Mucosa of stomach (tissue), 1 donor: ENCODE results near the gene SLC44A1.

Experiments
- H3K27me3 ChIP-seq: one replicate; pipeline ENCODE4 v1.7.0; 2013; ENCODE audit warnings: mild to moderate bottlenecking, low read length; ENCODE audit not compliant: control insufficient read depth, insufficient read depth
- H3K36me3 ChIP-seq: one replicate; pipeline ENCODE4 v1.7.0; 2013; ENCODE audit warnings: low read length; ENCODE audit not compliant: control insufficient read depth, insufficient read depth
- H3K4me1 ChIP-seq: one replicate; pipeline ENCODE4 v1.7.0; 2013; ENCODE audit warnings: mild to moderate bottlenecking, low read length; ENCODE audit not compliant: control insufficient read depth, insufficient read depth
- H3K4me3 ChIP-seq: one replicate; pipeline ENCODE4 v1.7.0; 2013; ENCODE audit warnings: low read length
- H3K9ac ChIP-seq: one replicate; pipeline ENCODE4 v1.7.0; 2013; ENCODE audit warnings: mild to moderate bottlenecking, low read length, moderate library complexity
- H3K9me3 ChIP-seq: one replicate; pipeline ENCODE4 v1.7.0; 2013; ENCODE audit warnings: mild to moderate bottlenecking, low read length, moderate library complexity; ENCODE audit not compliant: control insufficient read depth
- donor health status: Pancreatic carcinoma.

Gene SLC44A1

GRCh38 chr9:105331160-105331559 is 86.7 kb downstream of the SLC44A1 start:
- H3K27me3 ChIP-seq, result no peaks in the 10 kb centered on the region
- no peak overlapping the region for H3K4me3 ChIP-seq
- no peak overlapping the region for H3K9ac ChIP-seq
- no peaks in the 10 kb centered on the region for H3K9me3 ChIP-seq
- H3K36me3 ChIP-seq, result no peaks in the 10 kb centered on the region
- H3K4me1 ChIP-seq, result peaks cover 29% of the 10 kb centered on the region

- peaks cover 29% of the 10 kb centered on the region for H3K4me1 ChIP-seq
- no peaks in the 10 kb centered on the region for H3K36me3 ChIP-seq
- H3K27me3 ChIP-seq, result no peaks in the 10 kb centered on the region
These were observed 87.3 kb downstream of the SLC44A1 start for GRCh38 chr9:105331755-105332154.

GRCh38 chr9:105332471-105332870 is 88.0 kb downstream of the SLC44A1 start:
- H3K36me3 ChIP-seq, result no peaks in the 10 kb centered on the region
- H3K27me3 ChIP-seq, result no peaks in the 10 kb centered on the region
- no peak overlapping the region for H3K4me3 ChIP-seq
- H3K9me3 ChIP-seq, result no peaks in the 10 kb centered on the region
- H3K4me1 ChIP-seq, result peaks cover 29% of the 10 kb centered on the region
- H3K9ac ChIP-seq, result no peak overlapping the region

More at GRCh38 chr9:105331755-105332154, 87.3 kb downstream of the SLC44A1 start:
- H3K9me3 ChIP-seq, result no peaks in the 10 kb centered on the region
- H3K4me3 ChIP-seq, result no peak overlapping the region
- no peak overlapping the region for H3K9ac ChIP-seq

- Histone ChIP-seq H3K4me1 (peaks cover 29% of the 10 kb centered on the region), H3K9me3 (no peaks in the 10 kb centered on the region), H3K36me3 (no peaks in the 10 kb centered on the region), H3K27me3 (no peaks in the 10 kb centered on the region), H3K4me3 (no peak overlapping the region), H3K9ac (no peak overlapping the region)
These were observed 88.6 kb downstream of the SLC44A1 start for GRCh38 chr9:105333076-105333475.

- Histone ChIP-seq H3K4me3 (no peak overlapping the region), H3K9me3 (no peaks in the 10 kb centered on the region), H3K4me1 (peaks cover 29% of the 10 kb centered on the region), H3K9ac (no peak overlapping the region), H3K27me3 (no peaks in the 10 kb centered on the region), H3K36me3 (no peaks in the 10 kb centered on the region)
These were observed 89.4 kb downstream of the SLC44A1 start for GRCh38 chr9:105333811-105334210.

GRCh38 chr9:105338308-105338707 is 93.9 kb downstream of the SLC44A1 start:
- Histone ChIP-seq H3K9me3 (no peaks in the 10 kb centered on the region), H3K27me3 (no peaks in the 10 kb centered on the region), H3K36me3 (no peaks in the 10 kb centered on the region), H3K4me3 (no peak overlapping the region), H3K4me1 (peaks cover 10% of the 10 kb centered on the region), H3K9ac (no peak overlapping the region)

GRCh38 chr9:105339849-105340248 is 95.4 kb downstream of the SLC44A1 start:
- Histone ChIP-seq H3K9me3 (no peaks in the 10 kb centered on the region), H3K4me1 (peaks cover 10% of the 10 kb centered on the region)

GRCh38 chr9:105341434-105342146 is 97.1 kb downstream of the SLC44A1 start:
- H3K36me3 ChIP-seq, result no peaks in the 10 kb centered on the region
- no peak overlapping the region for H3K9ac ChIP-seq
- H3K27me3 ChIP-seq, result no peaks in the 10 kb centered on the region
- H3K9me3 ChIP-seq, result no peaks in the 10 kb centered on the region
- no peak overlapping the region for H3K4me3 ChIP-seq
- H3K4me1 ChIP-seq, result peaks cover 14% of the 10 kb centered on the region

More at GRCh38 chr9:105339849-105340248, 95.4 kb downstream of the SLC44A1 start:
- Histone ChIP-seq H3K9ac (no peak overlapping the region), H3K27me3 (no peaks in the 10 kb centered on the region), H3K4me3 (no peak overlapping the region), H3K36me3 (no peaks in the 10 kb centered on the region)

GRCh38 chr9:105342147-105342505 is 97.7 kb downstream of the SLC44A1 start:
- H3K4me3 ChIP-seq, result no peak overlapping the region

GRCh38 chr9:105344283-105344682 is 99.8 kb downstream of the SLC44A1 start:
- Histone ChIP-seq H3K9me3 (no peaks in the 10 kb centered on the region), H3K4me3 (no peak overlapping the region), H3K27me3 (no peaks in the 10 kb centered on the region), H3K4me1 (peaks cover 16% of the 10 kb centered on the region), H3K9ac (no peak overlapping the region), H3K36me3 (no peaks in the 10 kb centered on the region)

More at GRCh38 chr9:105342147-105342505, 97.7 kb downstream of the SLC44A1 start:
- Histone ChIP-seq H3K4me1 (peaks cover 16% of the 10 kb centered on the region), H3K27me3 (no peaks in the 10 kb centered on the region), H3K9me3 (no peaks in the 10 kb centered on the region), H3K36me3 (no peaks in the 10 kb centered on the region), H3K9ac (no peak overlapping the region)

GRCh38 chr9:105345626-105346025 is 101.2 kb downstream of the SLC44A1 start:
- Histone ChIP-seq H3K9ac (no peak overlapping the region), H3K4me1 (peaks cover 16% of the 10 kb centered on the region), H3K9me3 (no peaks in the 10 kb centered on the region), H3K4me3 (no peak overlapping the region), H3K36me3 (no peaks in the 10 kb centered on the region), H3K27me3 (no peaks in the 10 kb centered on the region)

GRCh38 chr9:105346273-105346672 is 101.8 kb downstream of the SLC44A1 start:
- Histone ChIP-seq H3K4me1 (peaks cover 16% of the 10 kb centered on the region), H3K27me3 (no peaks in the 10 kb centered on the region), H3K9ac (no peak overlapping the region), H3K36me3 (no peaks in the 10 kb centered on the region), H3K9me3 (no peaks in the 10 kb centered on the region), H3K4me3 (no peak overlapping the region)

- H3K4me1 ChIP-seq, result peaks cover 4% of the 10 kb centered on the region
- no peak overlapping the region for H3K9ac ChIP-seq
- no peaks in the 10 kb centered on the region for H3K27me3 ChIP-seq
- H3K36me3 ChIP-seq, result no peaks in the 10 kb centered on the region
- H3K9me3 ChIP-seq, result no peaks in the 10 kb centered on the region
- no peak overlapping the region for H3K4me3 ChIP-seq
These were observed 110.0 kb downstream of the SLC44A1 start for GRCh38 chr9:105354448-105354847.
